DOHH2 (cell line): ENCODE data around the gene ZNF197.

Experiments
- H3F3A ChIP-seq: fragments of 200-600 bp; sonication (generic), shearing (Covaris generic); 2 replicates; pipeline ENCODE4 v1.6.0; 2016; ENCODE audit warnings: antibody characterized with exemption, mild to moderate bottlenecking; ENCODE audit not compliant: control insufficient read depth, insufficient read depth
- H3K27ac ChIP-seq: fragments of 200-600 bp; sonication (generic); 2 replicates; pipeline ENCODE4 v1.5.1; 2014; ENCODE audit warnings: low read depth, mild to moderate bottlenecking, low read length, moderate library complexity
- H3K27me3 ChIP-seq: fragments of 200-600 bp; sonication (generic); 2 replicates; pipeline ENCODE4 v1.6.1; 2014; ENCODE audit warnings: mild to moderate bottlenecking, low read length, mixed read lengths; ENCODE audit not compliant: control insufficient read depth
- H3K36me3 ChIP-seq: fragments of 200-600 bp; sonication (generic); 2 replicates; pipeline ENCODE4 v1.6.1; 2014; ENCODE audit warnings: mild to moderate bottlenecking, low read length, moderate library complexity, mixed read lengths; ENCODE audit not compliant: control insufficient read depth
- H3K4me1 ChIP-seq: fragments of 200-600 bp; sonication (generic); 2 replicates; pipeline ENCODE4 v1.6.1; 2014; ENCODE audit warnings: mild to moderate bottlenecking, low read length, mixed read lengths; ENCODE audit not compliant: control insufficient read depth
- H3K4me2 ChIP-seq: fragments of 200-600 bp; sonication (generic); 2 replicates; pipeline ENCODE4 v1.6.0; 2014; ENCODE audit warnings: mild to moderate bottlenecking, low read length, moderate library complexity
- H3K4me3 ChIP-seq: fragments of 200-600 bp; sonication (generic); 2 replicates; pipeline ENCODE4 v1.5.1; 2014; ENCODE audit warnings: mild to moderate bottlenecking, low read length, mixed read lengths
- H3K79me2 ChIP-seq: fragments of 200-600 bp; sonication (generic); 2 replicates; pipeline ENCODE4 v1.6.1; 2014; ENCODE audit warnings: mild to moderate bottlenecking, low read length, mixed read lengths; ENCODE audit not compliant: control insufficient read depth
- H3K9me2 ChIP-seq: fragments of 200-600 bp; sonication (generic); replicated peaks from 2 replicates; pipeline ENCODE4 v1.6.1; 2014; ENCODE audit warnings: mild to moderate bottlenecking, low read length, mixed read lengths; ENCODE audit not compliant: control insufficient read depth
- H3K9me3 ChIP-seq: fragments of 200-600 bp; sonication (generic); 2 replicates; pipeline ENCODE4 v1.6.1; 2014; ENCODE audit warnings: antibody characterized with exemption, low read length, mixed read lengths; ENCODE audit not compliant: control insufficient read depth, insufficient read depth
- H4K20me1 ChIP-seq: fragments of 200-600 bp; sonication (generic); 2 replicates; pipeline ENCODE4 v1.6.0; 2014; ENCODE audit warnings: low read depth, mild to moderate bottlenecking, antibody characterized with exemption, low read length, moderate library complexity; ENCODE audit not compliant: control insufficient read depth, insufficient read depth
- CTCF ChIP-seq: fragments of 200-600 bp; sonication (generic); IDR thresholded peaks from one replicate; pipeline ENCODE4 v1.5.1; 2014; ENCODE audit warnings: antibody characterized with exemption, mild to moderate bottlenecking, low read depth, low read length; ENCODE audit not compliant: poor library complexity, severe bottlenecking
- EZH2phosphoT487 ChIP-seq: fragments of 200-600 bp; sonication (generic); IDR thresholded peaks from 2 replicates; pipeline ENCODE4 v1.6.1; 2017; ENCODE audit warnings: borderline replicate concordance, mild to moderate bottlenecking, antibody characterized with exemption, low read length, moderate library complexity, mixed read lengths

Gene ZNF197

GRCh38 chr3:44674211-44674610 is 49.4 kb downstream of the ZNF197 start:
- Histone ChIP-seq H3K4me2 (no peak overlapping the region), H4K20me1 (no peaks in the 10 kb centered on the region), H3K4me1 (no peaks in the 10 kb centered on the region), H3F3A (no peaks in the 10 kb centered on the region), H3K79me2 (no peaks in the 10 kb centered on the region), H3K27me3 (no peaks in the 10 kb centered on the region), H3K4me3 (no peak overlapping the region), H3K27ac (no peak overlapping the region), H3K9me2 (no peaks in the 10 kb centered on the region), H3K36me3 (no peaks in the 10 kb centered on the region), H3K9me3 (no peaks in the 10 kb centered on the region)
- TF ChIP-seq EZH2phosphoT487 (no peak), CTCF (no peak)

- Histone ChIP-seq H3K79me2 (no peaks in the 10 kb centered on the region), H3K9me3 (no peaks in the 10 kb centered on the region), H3K4me3 (no peak overlapping the region), H3F3A (no peaks in the 10 kb centered on the region), H3K27me3 (no peaks in the 10 kb centered on the region), H3K4me2 (no peak overlapping the region), H3K27ac (no peak overlapping the region), H3K9me2 (no peaks in the 10 kb centered on the region), H3K36me3 (no peaks in the 10 kb centered on the region), H3K4me1 (no peaks in the 10 kb centered on the region), H4K20me1 (no peaks in the 10 kb centered on the region)
- no peak for TF ChIP-seq EZH2phosphoT487
- no peak for TF ChIP-seq CTCF
These were observed 53.8 kb downstream of the ZNF197 start for GRCh38 chr3:44678480-44679116.

DNA sequence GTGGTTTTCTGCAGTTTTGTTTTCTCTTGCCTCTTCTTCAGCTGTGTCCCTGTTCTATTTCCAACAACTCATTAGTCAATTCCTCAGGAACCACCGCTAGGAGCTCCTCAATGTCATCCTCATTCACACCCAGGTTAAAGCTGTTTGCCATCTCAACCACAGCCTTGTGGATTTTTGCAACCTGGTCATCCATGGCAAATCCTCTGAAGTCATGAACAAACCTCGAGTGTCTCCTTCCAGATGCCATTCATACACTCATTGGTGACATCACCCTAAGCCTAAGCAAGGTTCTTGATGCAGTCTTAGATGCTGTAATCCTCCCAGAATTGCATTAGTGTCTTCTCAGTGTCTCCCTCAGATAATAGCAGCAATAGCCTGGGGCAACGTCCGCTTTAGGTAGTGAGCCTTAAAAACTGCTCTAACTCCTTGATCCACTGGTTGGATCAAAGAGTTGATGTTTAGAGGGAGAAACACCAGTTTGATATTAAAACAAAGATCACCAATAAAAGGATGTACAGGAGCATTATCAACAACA is 56.2 kb downstream of the ZNF197 start:
- no peak overlapping the region for H3K27ac ChIP-seq

More for the DNA sequence above, 56.2 kb downstream of the ZNF197 start:
- Histone ChIP-seq H3F3A (no peaks in the 10 kb centered on the region), H3K79me2 (no peaks in the 10 kb centered on the region), H4K20me1 (no peaks in the 10 kb centered on the region), H3K4me1 (0 out of 2 replicates have a peak, but pooled peaks cover 3% of the 10 kb centered on the region), H3K4me2 (no peak overlapping the region), H3K9me3 (no peaks in the 10 kb centered on the region), H3K36me3 (no peaks in the 10 kb centered on the region), H3K9me2 (no peaks in the 10 kb centered on the region), H3K27me3 (no peaks in the 10 kb centered on the region), H3K4me3 (no peak overlapping the region)
- TF ChIP-seq EZH2phosphoT487 (no peak), CTCF (no peak)
